Measurements from ENCODE around the gene DCLK2.
A peak's percentile ranks its signal among the peaks of the same experiment; 100 is the strongest.

The DCLK2 gene

GRCh38 chr4:150065740-150066139 lies 12.5 kb upstream of the DCLK2 start:
- DNase-seq: no peak
- in situ Hi-C loops (cut with HindIII; ENCODE audit: low pct_ligation_motif_present, low pct_unique_long_range_greater_than_20kb, low sequenced_read_pairs): no loop called here

GRCh38 chr4:150067859-150068258 lies 10.4 kb upstream of the DCLK2 start:
- no peak for DNase-seq
- in situ Hi-C loops (cut with HindIII; ENCODE audit: low pct_ligation_motif_present, low pct_unique_long_range_greater_than_20kb, low sequenced_read_pairs): no loop called here

- DNase-seq: no peak
- in situ Hi-C loops (cut with HindIII; ENCODE audit: low pct_ligation_motif_present, low pct_unique_long_range_greater_than_20kb, low sequenced_read_pairs): no loop called here
Measured at GRCh38 chr4:150068300-150068960, 9.8 kb upstream of the DCLK2 start.

- in situ Hi-C loops (cut with HindIII; ENCODE audit: low pct_ligation_motif_present, low pct_unique_long_range_greater_than_20kb, low sequenced_read_pairs): no loop called here
- no peak for DNase-seq
Measured at GRCh38 chr4:150069353-150069752, 8.9 kb upstream of the DCLK2 start.

GRCh38 chr4:150070464-150071170 lies 7.6 kb upstream of the DCLK2 start:
- DNase-seq: no peak
- in situ Hi-C loops (cut with HindIII; ENCODE audit: low pct_ligation_motif_present, low pct_unique_long_range_greater_than_20kb, low sequenced_read_pairs): no loop called here

- in situ Hi-C loops (cut with HindIII; ENCODE audit: low pct_ligation_motif_present, low pct_unique_long_range_greater_than_20kb, low sequenced_read_pairs): no loop called here
- no peak for DNase-seq
Measured at GRCh38 chr4:150072471-150072870, 5.8 kb upstream of the DCLK2 start.

- DNase-seq: peak; percentile 67
- in situ Hi-C loops (cut with HindIII; ENCODE audit: low pct_ligation_motif_present, low pct_unique_long_range_greater_than_20kb, low sequenced_read_pairs): no loop called here
Measured at GRCh38 chr4:150072906-150073714, 5.1 kb upstream of the DCLK2 start.

GRCh38 chr4:150074064-150074463 lies 4.2 kb upstream of the DCLK2 start:
- in situ Hi-C loops (cut with HindIII; ENCODE audit: low pct_ligation_motif_present, low pct_unique_long_range_greater_than_20kb, low sequenced_read_pairs): no loop called here

GRCh38 chr4:150078579-150079080 lies 385 bp downstream of the DCLK2 start:
- in situ Hi-C loops (cut with HindIII; ENCODE audit: low pct_ligation_motif_present, low pct_unique_long_range_greater_than_20kb, low sequenced_read_pairs): no loop called here
- peak; percentile 60 for DNase-seq

More at GRCh38 chr4:150074064-150074463, 4.2 kb upstream of the DCLK2 start:
- DNase-seq: no peak

GRCh38 chr4:150079081-150079581 lies 886 bp downstream of the DCLK2 start:
- peak; percentile 52 for DNase-seq
- in situ Hi-C loops (cut with HindIII; ENCODE audit: low pct_ligation_motif_present, low pct_unique_long_range_greater_than_20kb, low sequenced_read_pairs): no loop called here

- DNase-seq: no peak
- in situ Hi-C loops (cut with HindIII; ENCODE audit: low pct_ligation_motif_present, low pct_unique_long_range_greater_than_20kb, low sequenced_read_pairs): no loop called here
Measured at GRCh38 chr4:150080337-150080736, 2.1 kb downstream of the DCLK2 start.

GRCh38 chr4:150080875-150081274 lies 2.6 kb downstream of the DCLK2 start:
- in situ Hi-C loops (cut with HindIII; ENCODE audit: low pct_ligation_motif_present, low pct_unique_long_range_greater_than_20kb, low sequenced_read_pairs): no loop called here
- no peak for DNase-seq

- no peak for DNase-seq
- in situ Hi-C loops (cut with HindIII; ENCODE audit: low pct_ligation_motif_present, low pct_unique_long_range_greater_than_20kb, low sequenced_read_pairs): no loop called here
Measured at GRCh38 chr4:150082241-150082640, 4.0 kb downstream of the DCLK2 start.

GRCh38 chr4:150087006-150087405 lies 8.8 kb downstream of the DCLK2 start:
- in situ Hi-C loops (cut with HindIII; ENCODE audit: low pct_ligation_motif_present, low pct_unique_long_range_greater_than_20kb, low sequenced_read_pairs): no loop called here
- DNase-seq: no peak

GRCh38 chr4:150089732-150090131 lies 11.5 kb downstream of the DCLK2 start:
- in situ Hi-C loops (cut with HindIII; ENCODE audit: low pct_ligation_motif_present, low pct_unique_long_range_greater_than_20kb, low sequenced_read_pairs): no loop called here
- DNase-seq: no peak

- no peak for DNase-seq
- in situ Hi-C loops (cut with HindIII; ENCODE audit: low pct_ligation_motif_present, low pct_unique_long_range_greater_than_20kb, low sequenced_read_pairs): no loop called here
Measured at GRCh38 chr4:150090836-150091235, 12.6 kb downstream of the DCLK2 start.

GRCh38 chr4:150094676-150095075 lies 16.4 kb downstream of the DCLK2 start:
- in situ Hi-C loops (cut with HindIII; ENCODE audit: low pct_ligation_motif_present, low pct_unique_long_range_greater_than_20kb, low sequenced_read_pairs): no loop called here
- no peak for DNase-seq

GRCh38 chr4:150096625-150097024 lies 18.4 kb downstream of the DCLK2 start:
- in situ Hi-C loops (cut with HindIII; ENCODE audit: low pct_ligation_motif_present, low pct_unique_long_range_greater_than_20kb, low sequenced_read_pairs): no loop called here
- DNase-seq: no peak

GRCh38 chr4:150098214-150098613 lies 20.0 kb downstream of the DCLK2 start:
- in situ Hi-C loops (cut with HindIII; ENCODE audit: low pct_ligation_motif_present, low pct_unique_long_range_greater_than_20kb, low sequenced_read_pairs): no loop called here
- no peak for DNase-seq
